Stimulated activated CD4-positive, alpha-beta T cell treated with anti-CD3 and anti-CD28 coated beads, TNF-alpha, amount 100 ng/mL, for 24 hours (primary cell): ENCODE data around the gene TOX4.
"Not testable (repeated sequence)": the region's sequence is repeated elsewhere in the genome, so short reads cannot be mapped to it uniquely, and the experiment has no call there.

Source experiments
- DNase-seq, 3 experiments: peaks; one replicate each; pipeline ENCODE4 v3.0.0-alpha.2; 2020; ENCODE audit warnings: low read depth in 3 of 3

The TOX4 gene

DNA sequence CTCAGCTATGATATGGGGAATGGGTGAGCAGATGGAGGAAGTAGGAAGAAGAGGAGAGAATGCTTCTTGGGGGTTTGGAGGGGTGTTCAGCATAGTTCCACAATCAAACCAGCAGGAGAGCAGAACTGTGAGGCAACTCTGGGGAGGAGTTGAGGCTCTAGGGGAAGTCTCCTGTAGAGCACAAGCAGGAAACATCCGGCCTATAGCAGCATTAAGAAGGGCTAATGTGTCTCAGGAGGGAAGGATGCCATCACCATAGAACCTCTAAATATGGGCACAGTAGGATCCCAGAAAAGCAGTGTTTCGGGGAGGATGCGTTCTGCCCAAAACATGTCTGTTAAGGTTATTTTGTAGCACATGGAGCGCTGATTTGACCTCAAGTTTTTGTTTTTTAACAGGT is 57.6 kb downstream of the TOX4 start:
- no peak for DNase-seq

DNA sequence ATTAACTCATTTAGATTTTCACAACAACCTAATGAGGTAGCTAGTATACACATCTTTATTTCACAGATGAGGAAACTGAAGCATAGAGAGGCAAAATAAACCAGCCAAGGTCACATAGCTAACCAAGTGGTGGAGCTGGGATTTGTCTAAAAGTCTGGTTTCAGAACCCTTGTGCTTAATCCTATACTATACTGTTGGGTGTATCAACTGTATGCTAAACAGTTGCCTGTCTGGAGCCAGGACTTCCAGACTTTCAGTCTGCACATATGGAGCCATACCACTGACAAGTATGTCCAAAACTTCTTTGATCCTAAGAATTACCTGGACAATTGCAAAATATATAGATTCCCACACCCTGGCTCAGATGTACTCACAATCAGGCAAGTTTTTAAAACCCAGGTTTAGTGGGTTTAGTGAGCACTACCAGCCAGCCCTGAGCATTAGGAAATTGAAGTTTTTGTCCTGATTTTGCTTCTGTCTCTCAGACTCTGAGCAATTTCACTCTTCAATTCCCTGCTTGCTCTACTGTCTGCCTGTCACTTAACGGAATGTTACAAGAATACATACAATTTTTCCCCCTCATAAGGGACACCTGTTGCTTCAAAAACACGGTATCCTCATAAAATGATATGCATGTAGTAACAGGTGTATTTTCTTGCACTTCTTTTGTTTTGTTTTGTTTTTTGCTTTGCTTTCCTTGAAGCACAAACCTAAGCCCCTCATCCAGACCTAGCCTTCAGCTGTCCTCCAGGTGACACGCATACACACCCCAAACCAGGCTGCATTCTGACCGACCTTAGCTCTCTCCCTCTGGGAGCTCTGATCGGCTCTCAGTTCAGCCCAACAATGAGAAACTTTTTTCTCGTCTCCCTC is 58.8 kb downstream of the TOX4 start:
- DNase-seq: no peak

DNA sequence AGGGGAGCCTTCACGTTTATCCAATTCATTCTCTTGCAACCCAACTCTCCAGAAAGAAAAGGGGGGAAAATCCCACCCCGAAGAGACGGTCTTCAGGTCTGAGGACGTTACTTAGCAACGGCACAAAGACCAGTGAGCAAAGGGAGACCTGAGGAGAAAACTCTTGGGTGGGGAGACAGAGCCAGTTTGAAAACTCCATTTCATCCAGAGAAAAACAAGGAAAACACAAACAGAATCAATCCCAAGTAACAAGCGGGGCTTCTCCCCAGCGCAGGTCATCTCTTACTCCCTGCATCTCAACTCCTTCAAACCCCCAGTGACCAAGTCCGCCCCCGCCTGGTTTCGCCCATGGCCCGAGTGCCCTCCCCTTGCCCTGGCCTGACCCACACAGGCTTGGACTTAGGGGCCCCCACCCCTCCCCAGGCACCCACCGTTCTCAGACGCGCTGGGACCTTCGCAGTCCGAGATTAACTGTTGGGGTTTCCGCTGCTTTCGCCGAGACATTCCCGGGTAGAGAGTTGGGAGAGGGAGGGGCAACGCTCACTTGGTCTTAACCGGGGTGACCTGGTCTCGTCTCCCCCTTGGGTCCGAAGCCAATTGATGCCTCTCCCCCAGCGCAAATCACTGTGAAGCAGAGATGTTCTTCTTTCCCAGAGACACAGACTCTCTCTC is 59.6 kb downstream of the TOX4 start:
- DNase-seq: no peak

DNA sequence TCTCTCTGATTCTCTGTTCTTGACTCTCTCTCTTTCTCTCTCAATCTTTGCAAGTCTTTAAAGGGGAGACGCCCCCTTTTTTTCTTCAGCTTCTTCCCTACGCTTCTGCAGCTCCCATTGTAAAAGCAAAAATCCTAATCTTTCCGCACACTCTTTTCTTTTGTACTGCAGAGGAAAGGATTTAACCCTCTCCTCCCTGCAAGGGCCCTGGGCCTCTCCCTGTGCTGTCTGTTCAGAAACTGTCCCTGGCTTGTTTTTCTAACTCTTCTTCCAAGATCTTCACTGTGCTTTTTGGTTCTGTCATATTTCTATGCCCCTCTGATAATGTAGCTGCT is 60.1 kb downstream of the TOX4 start:
- no peak for DNase-seq

DNA sequence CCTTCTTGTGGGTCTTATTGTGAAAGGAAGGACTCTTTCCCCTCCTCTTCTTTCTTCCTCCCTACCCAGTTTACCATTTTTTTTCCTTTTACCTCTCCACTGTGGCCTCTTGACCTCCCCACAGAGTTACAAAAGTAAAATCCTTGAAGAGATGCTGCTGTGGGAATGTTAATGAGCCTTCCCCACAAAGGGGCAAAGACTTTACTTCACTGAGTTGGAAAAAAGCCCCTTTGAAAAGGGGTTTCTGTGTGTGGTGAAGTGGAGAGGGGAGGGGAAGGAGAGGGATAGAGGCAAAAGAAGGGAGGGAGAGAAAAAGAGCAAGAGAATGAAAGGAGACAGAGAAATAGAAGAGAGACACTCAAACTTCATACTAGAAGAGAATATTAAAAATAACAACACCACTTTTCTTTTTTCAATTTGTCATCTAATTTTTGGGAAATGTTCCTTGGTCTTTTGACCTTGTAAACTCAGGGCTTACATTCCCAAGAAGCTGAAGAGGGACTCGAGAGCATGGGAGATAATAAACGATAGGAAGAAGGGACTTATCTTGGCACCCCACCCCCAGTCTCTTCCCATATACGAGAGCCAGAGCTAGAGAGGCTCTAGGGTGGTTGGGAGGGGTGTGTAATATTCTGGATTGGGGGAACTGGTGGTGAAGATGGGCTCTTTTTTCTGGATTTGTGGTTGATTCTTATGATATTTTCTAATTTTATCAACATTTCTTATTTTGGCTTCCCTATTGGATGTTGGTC is 62.4 kb downstream of the TOX4 start:
- no peak for DNase-seq

DNA sequence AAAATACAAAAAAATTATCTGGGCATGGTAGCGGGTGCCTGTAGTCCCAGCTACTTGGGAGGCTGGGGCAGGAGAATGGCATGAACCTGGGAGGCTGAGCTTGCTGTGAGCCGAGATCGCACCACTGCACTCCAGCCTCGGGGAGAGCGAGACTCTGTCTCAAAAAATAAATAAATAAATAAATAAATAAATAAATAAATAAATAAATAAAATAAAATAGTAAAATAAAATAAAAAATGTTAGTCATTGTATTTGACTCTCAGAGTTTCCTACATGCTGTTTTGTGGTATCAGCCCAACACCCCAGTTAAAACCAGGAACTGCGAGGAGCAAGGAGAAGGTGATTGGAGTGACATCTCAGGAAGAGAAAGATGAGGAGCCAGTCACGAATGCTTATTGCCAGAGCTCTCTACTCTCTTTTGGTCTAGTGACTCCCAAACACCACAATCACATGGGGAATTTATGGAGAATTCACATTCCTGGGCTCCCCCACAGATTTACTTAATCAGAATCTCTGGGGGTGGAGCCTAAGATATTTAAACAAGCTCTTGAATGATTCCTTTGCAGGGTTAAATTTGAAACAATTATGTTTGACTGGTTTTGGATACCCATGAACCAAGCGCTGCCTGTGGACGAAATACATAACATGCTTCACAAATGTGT is 64.5 kb downstream of the TOX4 start:
- no peak for DNase-seq

DNA sequence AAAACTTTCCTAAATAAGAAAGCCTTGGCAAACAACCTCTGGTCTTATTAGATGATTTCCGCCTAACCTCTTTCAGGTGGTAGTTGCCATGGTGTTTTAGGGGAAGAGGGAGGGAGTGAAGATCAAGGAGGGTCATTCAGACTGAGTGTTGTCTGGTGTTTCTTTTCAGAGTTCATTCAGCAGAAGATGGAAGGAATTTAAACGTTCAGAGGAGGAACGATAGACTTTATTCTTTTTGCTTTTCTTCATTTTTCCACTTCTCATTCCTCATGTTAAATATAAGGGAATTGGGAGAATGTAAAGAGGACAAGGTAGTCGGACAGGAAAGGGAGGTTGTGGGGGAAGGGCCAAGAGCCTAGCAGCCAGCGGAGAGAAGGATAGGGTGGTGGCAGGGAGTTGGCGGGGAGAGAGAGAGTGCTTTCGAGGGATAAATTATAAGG is 66.5 kb downstream of the TOX4 start:
- no peak for DNase-seq

DNA sequence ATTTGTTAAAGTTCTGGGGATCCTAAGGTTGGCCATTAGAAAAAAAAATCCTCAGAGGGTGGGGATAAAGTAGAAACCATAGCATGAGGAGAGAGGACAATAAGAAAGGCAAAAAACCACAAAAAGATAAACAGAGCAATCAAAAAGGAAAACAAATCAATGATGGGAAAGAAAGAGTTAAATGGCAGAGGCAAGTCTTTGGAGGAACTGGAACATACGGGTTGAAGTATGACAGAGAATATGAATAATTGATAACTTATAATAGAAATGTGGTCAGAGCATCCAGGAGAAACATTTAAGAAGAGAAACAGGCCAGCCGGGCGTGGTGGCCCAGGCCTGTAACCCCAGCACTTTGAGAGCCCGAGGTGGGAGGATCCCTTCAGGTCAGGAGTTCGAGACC is 67.0 kb downstream of the TOX4 start:
- DNase-seq: no peak

DNA sequence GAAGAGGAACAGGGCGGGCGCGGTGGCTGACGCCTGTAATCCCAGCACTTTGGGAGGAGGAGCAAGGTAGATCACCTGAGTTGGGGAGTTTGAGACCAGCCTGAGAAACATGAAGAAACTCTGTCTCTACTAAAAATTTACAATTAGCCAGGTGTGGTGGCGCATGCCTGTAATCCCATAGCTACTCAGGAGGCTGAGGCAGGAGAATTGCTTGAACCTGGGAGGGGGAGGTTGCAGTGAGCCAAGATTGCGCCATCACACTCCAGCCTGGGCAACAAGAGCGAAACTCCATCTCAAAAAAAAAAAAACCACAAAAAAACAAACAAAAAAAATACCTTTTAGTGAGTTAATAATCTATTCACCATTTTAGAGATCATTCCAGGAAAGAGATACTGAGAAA is 67.6 kb downstream of the TOX4 start:
- not testable (repeated sequence) for DNase-seq
